GM23248 (cell line): ENCODE results near the gene TMEM132C.

Source experiments
- EZH2 ChIP-seq: fragments of 200-600 bp; sonication (generic); IDR thresholded peaks from 2 replicates; pipeline ENCODE4 v1.6.1; 2018; ENCODE audit warnings: antibody characterized with exemption, mild to moderate bottlenecking; ENCODE audit not compliant: insufficient read depth, poor library complexity, severe bottlenecking
- EZH2phosphoT487 ChIP-seq: fragments of 200-600 bp; sonication (generic); IDR thresholded peaks from 2 replicates; pipeline ENCODE4 v1.6.1; 2018; ENCODE audit warnings: antibody characterized with exemption, moderate library complexity, mild to moderate bottlenecking, low read depth; ENCODE audit not compliant: insufficient read depth

GRCh38 chr12:128326406-128326805 lies 59.4 kb downstream of the TMEM132C start:
- TF ChIP-seq EZH2, result no peak
- no peak for TF ChIP-seq EZH2phosphoT487
